Activated CD4-positive, CD25-positive, alpha-beta regulatory T cell (primary cell): ENCODE results near the gene TBC1D3L.
"Not testable (repeated sequence)": the region's sequence is repeated elsewhere in the genome, so short reads cannot be mapped to it uniquely, and the experiment has no call there.

Experiments
- DNase-seq, 4 experiments: peaks; one replicate each; lab custom pipeline; 2025; lab: John Stamatoyannopoulos, UW

The TBC1D3L gene

DNA sequence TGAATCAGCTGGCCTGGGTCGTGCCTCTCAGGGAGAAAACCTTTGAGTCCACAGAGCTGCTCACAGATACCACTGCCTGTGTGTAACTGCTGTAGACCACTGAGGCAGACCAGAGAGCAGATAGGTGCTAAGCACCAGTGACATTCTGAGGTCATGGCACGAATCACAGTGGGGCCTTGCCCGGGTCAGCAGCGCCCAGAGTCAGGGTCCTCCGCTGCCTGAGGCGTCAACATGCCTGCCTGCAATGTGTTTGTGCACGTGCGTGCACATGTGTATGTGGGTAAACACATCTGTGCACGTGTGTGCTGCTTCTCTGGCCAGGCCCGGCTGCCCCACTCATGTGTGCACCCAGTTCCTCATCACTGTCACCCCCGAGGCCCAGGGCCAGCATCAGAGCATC is at the start of gene TBC1D3L:
Gene TBC1D3L (minus strand): TSS at position 101 of the 400 bp plus-strand sequence. CDS start 1,540 bp downstream, outside the sequence.
- not testable (repeated sequence) for DNase-seq

GRCh38 chr17:38003676-38004075 is 14.8 kb upstream of the TBC1D3L start, which contains the start of gene TBC1D3D:
Gene TBC1D3D, plus strand, starts transcription at chr17:38003976. Its CDS starts 1,585 bp downstream, at chr17:38005561.
- DNase-seq = not testable (repeated sequence)
